Measurements from ENCODE around the gene GMNN.

GRCh38 chr6:24752917-24753492, 21.7 kb upstream of the GMNN start:
- no peak for TF ChIP-seq CTCF (IDR thresholded peaks at IDR 0.05; ENCODE audit: low read depth, low read length)
- no peak for TF ChIP-seq EZH2phosphoT487 (IDR thresholded peaks at IDR 0.05; ENCODE audit: low read depth)

Measured in OCI-LY3 (cell line).